ENCODE measurements around the gene OR4D1.

Gene OR4D1

GRCh38 chr17:58195518-58196123, 47.4 kb downstream of the OR4D1 start:
- DNase-seq (ENCODE audit: low spot score): no peak

GRCh38 chr17:58196610-58197009, 48.4 kb downstream of the OR4D1 start:
- no peak for DNase-seq (ENCODE audit: low spot score)

GRCh38 chr17:58200024-58200633, 51.9 kb downstream of the OR4D1 start:
- peak; percentile 75 for DNase-seq (ENCODE audit: low spot score)

DNA sequence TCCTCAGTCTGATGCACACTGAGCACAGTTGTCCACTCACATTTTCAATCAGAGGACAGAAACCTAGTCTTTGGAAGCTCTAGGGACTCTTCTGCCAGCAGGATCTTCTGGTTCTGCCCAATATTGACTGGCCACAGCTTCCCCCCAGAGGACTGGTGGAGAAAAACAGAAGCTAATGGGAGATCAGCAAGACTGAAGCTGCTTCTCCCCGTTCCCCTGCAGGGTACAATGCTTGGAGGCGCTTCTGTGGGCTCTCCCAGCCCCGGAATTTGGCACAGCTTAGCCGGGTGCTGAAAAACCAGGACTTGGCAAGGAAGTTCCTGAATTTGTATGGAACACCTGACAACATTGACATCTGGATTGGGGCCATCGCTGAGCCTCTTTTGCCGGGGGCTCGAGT, 54.7 kb downstream of the OR4D1 start:
- DNase-seq (ENCODE audit: low spot score): no peak

GRCh38 chr17:58204796-58205195, 56.6 kb downstream of the OR4D1 start:
- DNase-seq (ENCODE audit: low spot score): no peak

DNA sequence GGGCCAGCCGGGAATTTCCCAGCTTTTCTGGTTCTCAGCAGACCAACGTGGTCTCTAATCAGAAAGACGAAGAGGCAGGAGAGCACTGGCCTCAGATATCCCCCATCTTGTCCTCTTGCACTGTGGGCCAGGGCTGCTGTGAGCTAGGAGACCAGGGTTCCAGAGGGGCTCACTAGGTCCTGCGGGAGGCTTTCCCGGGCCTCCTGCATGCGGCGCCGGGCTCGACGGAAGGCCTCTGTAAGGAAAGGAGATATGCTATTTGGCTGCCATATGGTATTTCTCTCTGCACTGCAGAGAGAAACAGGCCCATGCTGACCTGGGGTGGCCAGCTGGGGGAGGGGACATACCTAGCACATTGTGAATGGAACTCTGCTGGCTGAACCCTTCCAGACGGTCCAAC, 57.8 kb downstream of the OR4D1 start:
- no peak for DNase-seq (ENCODE audit: low spot score)

- DNase-seq (ENCODE audit: low spot score): no peak
Observed at GRCh38 chr17:58207451-58207850, 59.3 kb downstream of the OR4D1 start.

- DNase-seq (ENCODE audit: low spot score): no peak
Observed at GRCh38 chr17:58208344-58208743, 60.2 kb downstream of the OR4D1 start.

All from HuH-7.5 (cell line).